ENCODE results near the gene LIPA.

GRCh38 chr10:89245802-89246201, 5.8 kb downstream of the LIPA start:
- TF ChIP-seq CTCF (IDR thresholded peaks at IDR 0.05 in 8 of 11, conservative IDR thresholded peaks at IDR 0.05 in 3 of 11), result no peak
- TF ChIP-seq POLR2A (IDR thresholded peaks at IDR 0.05), result no peak
- no peak for TF ChIP-seq POLR2AphosphoS5 (IDR thresholded peaks at IDR 0.05)
